Trophoblast cell (in vitro differentiated cells and primary cell): ENCODE measurements around the gene MAEL.

Experiments
- DNase-seq, 2 donors: peaks; one replicate each; pipeline ENCODE4 v3.0.0-alpha.2; 2016
- H2AFZ ChIP-seq: 2 replicates; pipeline ENCODE4 v1.6.1; 2013; ENCODE audit warnings: low read length, moderate library complexity, mild to moderate bottlenecking; ENCODE audit not compliant: insufficient read depth, poor library complexity
- H2AK5ac ChIP-seq: 2 replicates; pipeline ENCODE4 v1.6.1; 2013; ENCODE audit warnings: mild to moderate bottlenecking, low read length
- H2BK120ac ChIP-seq: 2 replicates; pipeline ENCODE4 v1.6.1; 2013; ENCODE audit warnings: low read length, mild to moderate bottlenecking, moderate library complexity; ENCODE audit not compliant: insufficient read depth, poor library complexity
- H2BK12ac ChIP-seq: 2 replicates; pipeline ENCODE4 v1.6.1; 2013; ENCODE audit warnings: mild to moderate bottlenecking, low read length, moderate library complexity
- H2BK5ac ChIP-seq: 2 replicates; pipeline ENCODE4 v1.6.1; 2013; ENCODE audit warnings: low read length, low read depth, moderate library complexity, mild to moderate bottlenecking; ENCODE audit not compliant: poor library complexity
- H3K14ac ChIP-seq: 2 replicates; pipeline ENCODE4 v1.6.1; 2013; ENCODE audit warnings: mild to moderate bottlenecking, low read length
- H3K18ac ChIP-seq: 2 replicates; pipeline ENCODE4 v1.6.1; 2013; ENCODE audit warnings: mild to moderate bottlenecking, low read length
- H3K23ac ChIP-seq: 2 replicates; pipeline ENCODE4 v1.6.1; 2013; ENCODE audit warnings: low read length
- H3K27ac ChIP-seq: 2 replicates; pipeline ENCODE4 v1.5.1; 2013; ENCODE audit warnings: low read depth, mild to moderate bottlenecking, inconsistent platforms, low read length, moderate library complexity
- H3K27me3 ChIP-seq: 2 replicates; pipeline ENCODE4 v1.6.1; 2013; ENCODE audit warnings: inconsistent platforms, mild to moderate bottlenecking, low read length, moderate library complexity; ENCODE audit not compliant: insufficient read depth
- H3K36me3 ChIP-seq, 2 experiments: 1 replicate in 1 of 2; 2 replicates in 1 of 2; pipeline ENCODE4 v1.6.1; 2013; ENCODE audit warnings: low read length in 2 of 2, mild to moderate bottlenecking in 2 of 2, moderate library complexity in 1 of 2; ENCODE audit not compliant: insufficient read depth in 2 of 2, control insufficient read depth in 1 of 2
- H3K4ac ChIP-seq: 2 replicates; pipeline ENCODE4 v1.6.1; 2013; ENCODE audit warnings: low read depth, mild to moderate bottlenecking, low read length, moderate library complexity
- H3K4me1 ChIP-seq, 2 experiments: 1 replicate in 1 of 2; 2 replicates in 1 of 2; pipeline ENCODE4 v1.6.1; 2013; ENCODE audit warnings: low read length in 2 of 2, mild to moderate bottlenecking in 2 of 2, moderate library complexity in 1 of 2; ENCODE audit not compliant: insufficient read depth in 2 of 2, control insufficient read depth in 1 of 2
- H3K4me2 ChIP-seq: 2 replicates; pipeline ENCODE4 v1.6.1; 2013; ENCODE audit warnings: inconsistent platforms, mild to moderate bottlenecking, low read length, moderate library complexity
- H3K4me3 ChIP-seq: 2 replicates; pipeline ENCODE4 v1.5.1; 2013; ENCODE audit warnings: mild to moderate bottlenecking, low read depth, low read length, inconsistent platforms
- H3K79me1 ChIP-seq: one replicate; pipeline ENCODE4 v1.6.1; 2013; ENCODE audit warnings: low read length
- H3K79me2 ChIP-seq: 2 replicates; pipeline ENCODE4 v1.6.1; 2013; ENCODE audit warnings: low read length, mild to moderate bottlenecking; ENCODE audit not compliant: control insufficient read depth, insufficient read depth, poor library complexity
- H3K9ac ChIP-seq: 2 replicates; pipeline ENCODE4 v1.6.1; 2013; ENCODE audit warnings: mild to moderate bottlenecking, low read length
- H3K9me3 ChIP-seq: 2 replicates; pipeline ENCODE4 v1.6.1; 2013; ENCODE audit warnings: low read depth, mild to moderate bottlenecking, control low read depth, inconsistent platforms, low read length; ENCODE audit not compliant: insufficient read depth
- H4K12ac ChIP-seq: 2 replicates; pipeline ENCODE4 v1.6.1; 2013; ENCODE audit warnings: low read depth, mild to moderate bottlenecking, low read length, moderate library complexity
- H4K8ac ChIP-seq: 2 replicates; pipeline ENCODE4 v1.6.1; 2013; ENCODE audit warnings: low read depth, mild to moderate bottlenecking, low read length, moderate library complexity
- H4K91ac ChIP-seq: one replicate; pipeline ENCODE4 v1.6.1; 2013; ENCODE audit warnings: low read depth, mild to moderate bottlenecking, low read length, moderate library complexity
- WGBS: extraction: QIAGEN DNeasy Blood & Tissue Kit; methylation state at CpG from one replicate; pipeline ENCODE4 v1.1.7; 2013; ENCODE audit warnings: missing lambda C conversion rate; ENCODE audit not compliant: insufficient read length, insufficient coverage; ENCODE audit errors: extremely low coverage; 5-methylcytosine and 5-hydroxymethylcytosine counted together

The MAEL gene

DNA sequence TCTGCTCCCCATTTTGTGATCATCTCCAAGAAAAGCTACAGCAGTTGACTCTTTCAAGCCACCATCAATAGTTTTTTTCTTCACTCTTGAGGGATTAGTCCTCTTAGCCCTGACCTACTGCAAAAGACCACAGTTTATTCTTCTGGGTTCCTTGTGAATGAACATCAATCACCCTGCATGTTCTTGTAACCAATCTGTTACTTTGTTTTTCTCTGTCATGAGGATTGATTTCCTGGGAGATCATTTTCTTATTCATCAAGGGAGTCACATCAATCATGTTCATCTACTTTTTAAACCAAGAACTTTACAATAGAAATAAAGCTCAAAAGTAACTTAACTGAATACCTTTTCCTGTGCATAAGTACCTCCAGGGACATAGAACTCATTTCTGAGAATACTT lies 35.6 kb upstream of the MAEL start:
- no peaks in the 10 kb centered on the region for H3K79me1 ChIP-seq
- peaks cover 3% of the 10 kb centered on the region for H3K27me3 ChIP-seq
- H3K9me3 ChIP-seq = no peaks in the 10 kb centered on the region
- H4K91ac ChIP-seq = no peak overlapping the region
- no peak overlapping the region for H3K4me2 ChIP-seq
- no peak overlapping the region for H4K12ac ChIP-seq
- no peak overlapping the region for H2AFZ ChIP-seq
- H2BK5ac ChIP-seq = no peak overlapping the region
- H3K27ac ChIP-seq = no peak overlapping the region
- no peak overlapping the region for H3K4ac ChIP-seq
- H3K18ac ChIP-seq = no peak overlapping the region
- H3K4me1 ChIP-seq = no peaks in the 10 kb centered on the region
- no peak overlapping the region for H2AK5ac ChIP-seq
- no peak overlapping the region for H2BK120ac ChIP-seq
- no peaks in the 10 kb centered on the region for H3K79me2 ChIP-seq
- no peak overlapping the region for H3K4me3 ChIP-seq
- H3K9ac ChIP-seq = no peak overlapping the region
- no peaks in the 10 kb centered on the region for H3K36me3 ChIP-seq
- no peak overlapping the region for H3K14ac ChIP-seq
- no peak overlapping the region for H3K23ac ChIP-seq
- H2BK12ac ChIP-seq = no peak overlapping the region
- DNase-seq = no peak
- no peak overlapping the region for H4K8ac ChIP-seq

DNA sequence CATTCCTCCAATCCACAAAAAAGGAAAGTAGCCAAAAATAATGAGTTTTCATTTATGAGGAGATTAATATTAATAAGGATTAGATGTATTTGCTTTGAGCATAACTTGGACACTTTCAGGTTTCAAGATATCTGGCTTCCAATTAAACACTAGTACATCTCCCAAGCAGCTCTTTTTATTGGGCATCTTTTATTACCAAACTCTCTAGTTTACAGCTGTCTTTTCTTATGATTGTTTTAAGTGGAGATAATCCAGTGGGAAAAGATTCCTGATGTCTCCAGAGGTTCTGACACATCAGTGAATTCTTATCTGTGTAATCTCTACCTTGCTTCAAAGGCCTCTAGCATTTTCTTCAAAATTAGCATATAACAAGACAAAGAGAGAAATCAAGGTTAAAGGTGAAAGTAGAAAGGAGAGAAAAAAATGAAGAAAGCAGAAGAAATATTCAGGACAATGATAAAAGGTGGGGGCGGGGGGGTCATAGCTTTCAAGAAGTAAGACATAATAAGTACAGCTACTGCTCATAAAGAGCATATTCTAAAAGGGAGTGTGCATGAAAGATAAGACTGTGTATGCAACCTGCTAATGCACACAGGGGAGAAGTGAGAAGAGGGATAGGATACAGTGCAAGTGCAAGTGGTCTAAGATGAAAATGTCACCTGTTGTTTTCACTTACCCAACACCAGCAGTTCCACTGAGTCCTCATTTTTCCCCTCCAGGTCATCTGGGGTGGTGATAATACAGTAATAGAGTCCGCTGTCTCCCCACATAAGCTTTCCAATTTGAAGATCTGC lies 32.8 kb upstream of the MAEL start:
- Histone ChIP-seq H2AK5ac (no peak overlapping the region), H2BK5ac (no peak overlapping the region), H3K23ac (no peak overlapping the region), H2BK12ac (no peak overlapping the region), H3K4me3 (no peak overlapping the region), H4K12ac (no peak overlapping the region), H3K36me3 (no peaks in the 10 kb centered on the region), H2AFZ (no peak overlapping the region), H3K4me1 (no peaks in the 10 kb centered on the region), H3K4me2 (no peak overlapping the region), H3K14ac (no peak overlapping the region), H4K91ac (no peak overlapping the region), H3K27ac (no peak overlapping the region), H3K18ac (no peak overlapping the region), H3K79me2 (no peaks in the 10 kb centered on the region), H4K8ac (no peak overlapping the region), H3K9ac (no peak overlapping the region), H3K79me1 (no peaks in the 10 kb centered on the region), H3K4ac (no peak overlapping the region), H3K27me3 (no peaks in the 10 kb centered on the region), H3K9me3 (no peaks in the 10 kb centered on the region), H2BK120ac (no peak overlapping the region)
- WGBS = no CpG with 5 or more reads among the region's 2 CpGs
- no peak for DNase-seq

DNA sequence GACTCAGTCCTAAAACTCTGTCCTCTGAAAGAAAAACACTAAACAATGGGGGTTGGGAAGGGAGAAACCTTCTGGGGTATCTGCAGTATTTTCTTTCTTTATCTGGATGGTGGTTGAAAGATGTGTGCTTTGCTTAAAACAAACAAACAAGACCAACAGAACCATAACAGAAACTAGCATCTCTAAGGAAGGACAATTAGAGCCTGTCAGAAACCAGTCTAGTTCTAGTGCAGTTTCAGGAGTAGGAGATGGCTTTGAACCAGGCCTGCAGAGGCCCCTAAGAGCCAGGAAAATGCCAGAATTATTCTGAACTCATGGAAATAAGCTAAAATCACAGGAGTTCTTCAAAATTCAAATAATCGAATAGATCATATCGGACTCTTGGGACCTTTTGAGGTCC lies 32.2 kb upstream of the MAEL start:
- H2AK5ac ChIP-seq = no peak overlapping the region
- no peak overlapping the region for H3K4me2 ChIP-seq
- no peak overlapping the region for H2BK5ac ChIP-seq
- H3K23ac ChIP-seq = no peak overlapping the region
- no peak overlapping the region for H4K12ac ChIP-seq
- H2AFZ ChIP-seq = no peak overlapping the region
- no peak overlapping the region for H3K4ac ChIP-seq
- H3K36me3 ChIP-seq = no peaks in the 10 kb centered on the region
- H3K4me1 ChIP-seq = no peaks in the 10 kb centered on the region
- no peaks in the 10 kb centered on the region for H3K79me1 ChIP-seq
- H3K79me2 ChIP-seq = no peaks in the 10 kb centered on the region
- H3K9me3 ChIP-seq = no peaks in the 10 kb centered on the region
- no peak overlapping the region for H2BK120ac ChIP-seq
- no peaks in the 10 kb centered on the region for H3K27me3 ChIP-seq
- no peak overlapping the region for H2BK12ac ChIP-seq
- no peak for DNase-seq
- no peak overlapping the region for H4K91ac ChIP-seq
- H3K27ac ChIP-seq = no peak overlapping the region
- no peak overlapping the region for H3K18ac ChIP-seq
- no peak overlapping the region for H3K14ac ChIP-seq
- H4K8ac ChIP-seq = no peak overlapping the region
- H3K9ac ChIP-seq = no peak overlapping the region
- H3K4me3 ChIP-seq = no peak overlapping the region
- WGBS = no CpG with 5 or more reads among the region's 2 CpGs

GRCh38 chr1:166960858-166961474 lies 28.1 kb upstream of the MAEL start:
- DNase-seq = no peak
- H4K8ac ChIP-seq = no peak overlapping the region
- no CpG with 5 or more reads among the region's 1 CpG for WGBS

More at GRCh38 chr1:166960858-166961474, 28.1 kb upstream of the MAEL start:
- Histone ChIP-seq H3K9me3 (no peaks in the 10 kb centered on the region), H2BK12ac (no peak overlapping the region), H3K4ac (no peak overlapping the region), H3K14ac (no peak overlapping the region), H3K79me2 (no peaks in the 10 kb centered on the region), H3K36me3 (no peaks in the 10 kb centered on the region), H2AFZ (no peak overlapping the region), H3K4me3 (no peak overlapping the region), H3K18ac (no peak overlapping the region), H3K4me2 (no peak overlapping the region), H3K27me3 (no peaks in the 10 kb centered on the region), H3K79me1 (no peaks in the 10 kb centered on the region), H2AK5ac (no peak overlapping the region), H3K9ac (no peak overlapping the region), H3K4me1 (no peaks in the 10 kb centered on the region), H3K23ac (no peak overlapping the region), H4K12ac (no peak overlapping the region), H4K91ac (no peak overlapping the region), H2BK5ac (no peak overlapping the region), H3K27ac (no peak overlapping the region), H2BK120ac (no peak overlapping the region)
